ENCODE results near the gene HDLBP.

GRCh38 chr2:241213567-241213966 is 101.9 kb downstream of the HDLBP start:
- TF ChIP-seq CTCF (conservative IDR thresholded peaks at IDR 0.05; ENCODE audit: low read depth in 2 of 2) (no peak), CREB1 (CRISPR knock-in tag; IDR thresholded peaks at IDR 0.05; ENCODE audit: low read depth) (no peak), REST (IDR thresholded peaks at IDR 0.05; ENCODE audit: unreplicated experiment) (no peak), EZH2 (IDR thresholded peaks at IDR 0.05; ENCODE audit: low read depth, unreplicated experiment) (no peak), POLR2AphosphoS5 (IDR thresholded peaks at IDR 0.05; ENCODE audit: low read depth) (no peak), ZNF114 (CRISPR knock-in tag; IDR thresholded peaks at IDR 0.05) (no peak), JUNB (IDR thresholded peaks at IDR 0.05; ENCODE audit: unreplicated experiment) (no peak)
